ENCODE data around the gene RHOT1.

Gene RHOT1

GRCh38 chr17:32266389-32267301, 124.3 kb downstream of the RHOT1 start:
- DNase-seq (ENCODE audit: low read depth in 1 of 2, low spot score in 1 of 2), result no peak

- DNase-seq (ENCODE audit: low read depth in 1 of 2, low spot score in 1 of 2), result no peak
These were observed 125.4 kb downstream of the RHOT1 start for GRCh38 chr17:32267690-32268205.

- DNase-seq (ENCODE audit: low read depth in 1 of 2, low spot score in 1 of 2), result no peak
These were observed 126.5 kb downstream of the RHOT1 start for GRCh38 chr17:32268734-32269288.

GRCh38 chr17:32269377-32269776, 127.1 kb downstream of the RHOT1 start:
- DNase-seq (ENCODE audit: low read depth in 1 of 2, low spot score in 1 of 2), result no peak

GRCh38 chr17:32271844-32272243, 129.5 kb downstream of the RHOT1 start:
- DNase-seq (ENCODE audit: low read depth in 1 of 2, low spot score in 1 of 2), result no peak

GRCh38 chr17:32274101-32274500, 131.8 kb downstream of the RHOT1 start:
- DNase-seq (ENCODE audit: low read depth in 1 of 2, low spot score in 1 of 2), result no peak

- DNase-seq (ENCODE audit: low read depth in 1 of 2, low spot score in 1 of 2), result no peak
These were observed 132.3 kb downstream of the RHOT1 start for GRCh38 chr17:32274643-32275042.

All from stimulated activated CD4-positive, alpha-beta T cell treated with anti-CD3 and anti-CD28 coated beads, Interleukin-15, amount 100 ng/mL, for 1 hour (primary cell).